Breast epithelium (tissue), 3 donors: ENCODE measurements around the gene UQCC5.

Experiments
- POLR2A ChIP-seq: fragments of 450-650 bp; IDR thresholded peaks from one replicate; pipeline ENCODE4 v1.6.1; 2016; ENCODE audit warnings: antibody characterized with exemption, mild to moderate bottlenecking, moderate library complexity
- POLR2AphosphoS5 ChIP-seq, 3 donors: sonication (generic); formaldehyde crosslinking; IDR thresholded peaks; one replicate each; pipeline ENCODE4 v1.6.1; 2017; ENCODE audit warnings: antibody characterized with exemption in 3 of 3
- TF ChIP-seq, protein P1 (sequence below), 3 donors: fragments of 450-650 bp; IDR thresholded peaks; one replicate each; pipeline ENCODE4 v1.5.1; 2016 to 2017; ENCODE audit warnings: antibody characterized with exemption in 3 of 3, mild to moderate bottlenecking in 3 of 3, moderate library complexity in 3 of 3

DNA sequence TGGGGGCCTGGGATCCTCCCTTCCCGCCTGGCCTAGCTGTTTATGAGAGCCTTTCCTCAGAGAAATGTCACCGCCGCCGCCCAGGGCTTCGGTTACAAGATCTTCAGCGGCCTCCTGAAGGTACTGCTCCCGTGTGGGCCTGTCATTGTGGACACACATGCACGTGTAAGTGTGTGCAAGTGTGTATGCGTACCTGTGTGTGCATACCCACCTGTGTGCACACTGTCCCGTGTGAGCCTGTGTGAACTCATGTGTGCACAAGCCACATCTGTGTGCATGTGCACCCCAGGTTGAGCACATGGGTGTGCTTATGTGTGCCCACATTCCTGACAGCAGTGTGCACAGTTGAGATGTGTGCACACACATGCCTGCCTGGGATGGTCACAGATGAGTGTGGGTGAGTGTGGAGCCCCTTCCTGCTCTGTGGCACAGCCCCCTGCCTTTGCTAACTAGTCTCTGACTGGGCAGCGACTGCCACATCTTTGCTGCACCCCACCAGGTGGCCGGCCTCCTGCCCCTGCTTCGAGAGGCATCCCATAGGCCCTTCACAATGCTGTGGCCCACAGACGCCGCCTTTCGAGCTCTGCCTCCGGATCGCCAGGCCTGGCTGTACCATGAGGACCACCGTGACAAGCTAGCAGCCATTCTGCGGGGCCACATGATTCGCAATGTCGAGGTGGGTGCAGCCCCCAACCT is 16.8 kb upstream of the UQCC5 start:
- TF ChIP-seq, protein P1, sequence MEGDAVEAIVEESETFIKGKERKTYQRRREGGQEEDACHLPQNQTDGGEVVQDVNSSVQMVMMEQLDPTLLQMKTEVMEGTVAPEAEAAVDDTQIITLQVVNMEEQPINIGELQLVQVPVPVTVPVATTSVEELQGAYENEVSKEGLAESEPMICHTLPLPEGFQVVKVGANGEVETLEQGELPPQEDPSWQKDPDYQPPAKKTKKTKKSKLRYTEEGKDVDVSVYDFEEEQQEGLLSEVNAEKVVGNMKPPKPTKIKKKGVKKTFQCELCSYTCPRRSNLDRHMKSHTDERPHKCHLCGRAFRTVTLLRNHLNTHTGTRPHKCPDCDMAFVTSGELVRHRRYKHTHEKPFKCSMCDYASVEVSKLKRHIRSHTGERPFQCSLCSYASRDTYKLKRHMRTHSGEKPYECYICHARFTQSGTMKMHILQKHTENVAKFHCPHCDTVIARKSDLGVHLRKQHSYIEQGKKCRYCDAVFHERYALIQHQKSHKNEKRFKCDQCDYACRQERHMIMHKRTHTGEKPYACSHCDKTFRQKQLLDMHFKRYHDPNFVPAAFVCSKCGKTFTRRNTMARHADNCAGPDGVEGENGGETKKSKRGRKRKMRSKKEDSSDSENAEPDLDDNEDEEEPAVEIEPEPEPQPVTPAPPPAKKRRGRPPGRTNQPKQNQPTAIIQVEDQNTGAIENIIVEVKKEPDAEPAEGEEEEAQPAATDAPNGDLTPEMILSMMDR (IDR thresholded peaks at IDR 0.05) = no peak
- TF ChIP-seq POLR2AphosphoS5 (IDR thresholded peaks at IDR 0.05) (no peak), POLR2A (no peak)
